Measurements from ENCODE around the gene NDUFB10. TPM values are rescaled to one million over a fixed set of nuclear protein-coding genes. Genes with fewer than 3 reads are reported as not detected.

The NDUFB10 gene
- total and polyA plus RNA-seq, 10 of the 15 experiments (the other 5 are each of a cell fraction or from before 2014, with no cell fraction given): 52.2 to 319 (median 130) TPM

DNA sequence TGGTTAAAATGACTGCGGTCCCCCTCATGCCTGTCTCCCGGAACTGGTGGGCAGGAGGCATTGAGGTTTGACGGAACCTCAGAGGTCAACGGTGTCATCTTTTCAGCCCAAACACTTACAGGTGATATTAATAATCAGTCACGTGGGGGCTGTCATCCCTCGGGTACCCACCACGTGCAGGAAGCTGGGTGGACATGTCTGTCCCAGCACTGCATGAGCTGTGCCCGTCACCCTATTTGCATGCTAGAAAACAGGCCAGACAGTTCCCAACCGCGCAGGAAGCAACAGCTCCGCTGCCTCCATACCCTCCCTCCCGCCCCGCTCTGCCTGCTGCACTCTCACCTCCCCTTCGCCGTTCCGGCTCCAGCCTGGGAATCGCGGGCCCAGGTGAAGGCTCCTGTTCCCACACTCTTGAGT lies 31.8 kb downstream of the NDUFB10 start (continued):
- TF ChIP-seq, protein P1, sequence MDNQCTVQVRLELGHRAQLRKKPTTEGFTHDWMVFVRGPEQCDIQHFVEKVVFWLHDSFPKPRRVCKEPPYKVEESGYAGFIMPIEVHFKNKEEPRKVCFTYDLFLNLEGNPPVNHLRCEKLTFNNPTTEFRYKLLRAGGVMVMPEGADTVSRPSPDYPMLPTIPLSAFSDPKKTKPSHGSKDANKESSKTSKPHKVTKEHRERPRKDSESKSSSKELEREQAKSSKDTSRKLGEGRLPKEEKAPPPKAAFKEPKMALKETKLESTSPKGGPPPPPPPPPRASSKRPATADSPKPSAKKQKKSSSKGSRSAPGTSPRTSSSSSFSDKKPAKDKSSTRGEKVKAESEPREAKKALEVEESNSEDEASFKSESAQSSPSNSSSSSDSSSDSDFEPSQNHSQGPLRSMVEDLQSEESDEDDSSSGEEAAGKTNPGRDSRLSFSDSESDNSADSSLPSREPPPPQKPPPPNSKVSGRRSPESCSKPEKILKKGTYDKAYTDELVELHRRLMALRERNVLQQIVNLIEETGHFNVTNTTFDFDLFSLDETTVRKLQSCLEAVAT (IDR thresholded peaks at IDR 0.05): 0 out of 2 replicates have a peak, but pooled peaks have one; percentile 18
- TF ChIP-seq ZNF384 (IDR thresholded peaks at IDR 0.05; ENCODE audit: borderline replicate concordance, low read depth, low read length) (no peak), CEBPB (IDR thresholded peaks at IDR 0.05; ENCODE audit: borderline replicate concordance in 1 of 2, low read depth in 2 of 2, low read length in 2 of 2) (no peak), SP1 (IDR thresholded peaks at IDR 0.05; ENCODE audit: low read depth, low read length) (peak; percentile 2), FOS (IDR thresholded peaks at IDR 0.05; ENCODE audit: borderline replicate concordance, extremely low read depth, insufficient read length) (no peak), SUPT20H (IDR thresholded peaks at IDR 0.05; ENCODE audit: borderline replicate concordance, control insufficient read depth, low read depth, low read length) (no peak), PAX8 (IDR thresholded peaks at IDR 0.05) (no peak), RUNX3 (IDR thresholded peaks at IDR 0.05; ENCODE audit: low read length) (peak; percentile 83), BHLHE40 (IDR thresholded peaks at IDR 0.05; ENCODE audit: borderline replicate concordance in 1 of 2, low read depth in 2 of 2, low read length in 1 of 2) (peak; percentile 96 to 97), MYB (IDR thresholded peaks at IDR 0.05; ENCODE audit: borderline replicate concordance, low read depth, low read length) (no peak), BRCA1 (IDR thresholded peaks at IDR 0.05; ENCODE audit: low read depth, low read length) (no peak), KDM1A (IDR thresholded peaks at IDR 0.05; ENCODE audit: borderline replicate concordance) (no peak), ATF7 (IDR thresholded peaks at IDR 0.05; ENCODE audit: low read depth) (peak; percentile 30; the same call in 1 of the 2 replicates), WRNIP1 (IDR thresholded peaks at IDR 0.05; ENCODE audit: borderline replicate concordance, low read depth, low read length) (no peak), CREM (IDR thresholded peaks at IDR 0.05; ENCODE audit: low read depth) (no peak; the same call in 1 of the 2 replicates), YY1 (IDR thresholded peaks at IDR 0.05; ENCODE audit: low read depth, low read length) (peak; percentile 52; the same call in 1 of the 2 replicates), ASH2L (IDR thresholded peaks at IDR 0.05; ENCODE audit: borderline replicate concordance, low read depth) (no peak)
- TF ChIP-seq, protein P2, sequence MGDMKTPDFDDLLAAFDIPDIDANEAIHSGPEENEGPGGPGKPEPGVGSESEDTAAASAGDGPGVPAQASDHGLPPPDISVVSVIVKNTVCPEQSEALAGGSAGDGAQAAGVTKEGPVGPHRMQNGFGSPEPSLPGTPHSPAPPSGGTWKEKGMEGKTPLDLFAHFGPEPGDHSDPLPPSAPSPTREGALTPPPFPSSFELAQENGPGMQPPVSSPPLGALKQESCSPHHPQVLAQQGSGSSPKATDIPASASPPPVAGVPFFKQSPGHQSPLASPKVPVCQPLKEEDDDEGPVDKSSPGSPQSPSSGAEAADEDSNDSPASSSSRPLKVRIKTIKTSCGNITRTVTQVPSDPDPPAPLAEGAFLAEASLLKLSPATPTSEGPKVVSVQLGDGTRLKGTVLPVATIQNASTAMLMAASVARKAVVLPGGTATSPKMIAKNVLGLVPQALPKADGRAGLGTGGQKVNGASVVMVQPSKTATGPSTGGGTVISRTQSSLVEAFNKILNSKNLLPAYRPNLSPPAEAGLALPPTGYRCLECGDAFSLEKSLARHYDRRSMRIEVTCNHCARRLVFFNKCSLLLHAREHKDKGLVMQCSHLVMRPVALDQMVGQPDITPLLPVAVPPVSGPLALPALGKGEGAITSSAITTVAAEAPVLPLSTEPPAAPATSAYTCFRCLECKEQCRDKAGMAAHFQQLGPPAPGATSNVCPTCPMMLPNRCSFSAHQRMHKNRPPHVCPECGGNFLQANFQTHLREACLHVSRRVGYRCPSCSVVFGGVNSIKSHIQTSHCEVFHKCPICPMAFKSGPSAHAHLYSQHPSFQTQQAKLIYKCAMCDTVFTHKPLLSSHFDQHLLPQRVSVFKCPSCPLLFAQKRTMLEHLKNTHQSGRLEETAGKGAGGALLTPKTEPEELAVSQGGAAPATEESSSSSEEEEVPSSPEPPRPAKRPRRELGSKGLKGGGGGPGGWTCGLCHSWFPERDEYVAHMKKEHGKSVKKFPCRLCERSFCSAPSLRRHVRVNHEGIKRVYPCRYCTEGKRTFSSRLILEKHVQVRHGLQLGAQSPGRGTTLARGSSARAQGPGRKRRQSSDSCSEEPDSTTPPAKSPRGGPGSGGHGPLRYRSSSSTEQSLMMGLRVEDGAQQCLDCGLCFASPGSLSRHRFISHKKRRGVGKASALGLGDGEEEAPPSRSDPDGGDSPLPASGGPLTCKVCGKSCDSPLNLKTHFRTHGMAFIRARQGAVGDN (IDR thresholded peaks at IDR 0.05): peak; percentile 89
- TF ChIP-seq, protein P3, sequence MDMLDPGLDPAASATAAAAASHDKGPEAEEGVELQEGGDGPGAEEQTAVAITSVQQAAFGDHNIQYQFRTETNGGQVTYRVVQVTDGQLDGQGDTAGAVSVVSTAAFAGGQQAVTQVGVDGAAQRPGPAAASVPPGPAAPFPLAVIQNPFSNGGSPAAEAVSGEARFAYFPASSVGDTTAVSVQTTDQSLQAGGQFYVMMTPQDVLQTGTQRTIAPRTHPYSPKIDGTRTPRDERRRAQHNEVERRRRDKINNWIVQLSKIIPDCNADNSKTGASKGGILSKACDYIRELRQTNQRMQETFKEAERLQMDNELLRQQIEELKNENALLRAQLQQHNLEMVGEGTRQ (IDR thresholded peaks at IDR 0.05; ENCODE audit: borderline replicate concordance, low read depth, low read length): peak; percentile 90
- TF ChIP-seq, protein P4, sequence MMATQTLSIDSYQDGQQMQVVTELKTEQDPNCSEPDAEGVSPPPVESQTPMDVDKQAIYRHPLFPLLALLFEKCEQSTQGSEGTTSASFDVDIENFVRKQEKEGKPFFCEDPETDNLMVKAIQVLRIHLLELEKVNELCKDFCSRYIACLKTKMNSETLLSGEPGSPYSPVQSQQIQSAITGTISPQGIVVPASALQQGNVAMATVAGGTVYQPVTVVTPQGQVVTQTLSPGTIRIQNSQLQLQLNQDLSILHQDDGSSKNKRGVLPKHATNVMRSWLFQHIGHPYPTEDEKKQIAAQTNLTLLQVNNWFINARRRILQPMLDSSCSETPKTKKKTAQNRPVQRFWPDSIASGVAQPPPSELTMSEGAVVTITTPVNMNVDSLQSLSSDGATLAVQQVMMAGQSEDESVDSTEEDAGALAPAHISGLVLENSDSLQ (IDR thresholded peaks at IDR 0.05): peak; percentile 82

Measured in GM12878 (cell line).